ENCODE data around the gene MAP3K4.
"Not testable (repeated sequence)": the region's sequence is repeated elsewhere in the genome, so short reads cannot be mapped to it uniquely, and the experiment has no call there.

Gene MAP3K4

GRCh38 chr6:161091151-161091550, 99.6 kb downstream of the MAP3K4 start:
- no peak for DNase-seq

GRCh38 chr6:161091972-161092701, 100.6 kb downstream of the MAP3K4 start:
- no peak for DNase-seq

GRCh38 chr6:161094955-161095354, 103.4 kb downstream of the MAP3K4 start:
- DNase-seq: no peak

GRCh38 chr6:161095916-161096315, 104.3 kb downstream of the MAP3K4 start:
- no peak for DNase-seq

GRCh38 chr6:161100072-161100471, 108.5 kb downstream of the MAP3K4 start:
- no peak for DNase-seq

GRCh38 chr6:161101517-161101916, 109.9 kb downstream of the MAP3K4 start:
- DNase-seq: no peak

GRCh38 chr6:161103475-161103874, 111.9 kb downstream of the MAP3K4 start:
- DNase-seq: no peak

GRCh38 chr6:161104966-161105365, 113.4 kb downstream of the MAP3K4 start:
- DNase-seq: no peak

GRCh38 chr6:161105408-161105807, 113.8 kb downstream of the MAP3K4 start:
- no peak for DNase-seq

- DNase-seq: no peak
Measured at GRCh38 chr6:161107779-161108730, 116.5 kb downstream of the MAP3K4 start.

GRCh38 chr6:161108916-161109315, 117.3 kb downstream of the MAP3K4 start:
- no peak for DNase-seq

GRCh38 chr6:161109366-161109765, 117.8 kb downstream of the MAP3K4 start:
- no peak for DNase-seq

GRCh38 chr6:161110028-161110779, 118.6 kb downstream of the MAP3K4 start:
- DNase-seq: no peak

GRCh38 chr6:161111261-161111660, 119.7 kb downstream of the MAP3K4 start:
- no peak for DNase-seq

- DNase-seq: no peak
Measured at GRCh38 chr6:161115468-161115867, 123.9 kb downstream of the MAP3K4 start.

GRCh38 chr6:161116554-161116953, 125.0 kb downstream of the MAP3K4 start:
- no peak for DNase-seq

- DNase-seq: no peak
Measured at GRCh38 chr6:161117308-161117707, 125.7 kb downstream of the MAP3K4 start.

GRCh38 chr6:161117942-161118341, 126.4 kb downstream of the MAP3K4 start:
- no peak for DNase-seq

GRCh38 chr6:161123319-161123718, 131.8 kb downstream of the MAP3K4 start:
- DNase-seq: not testable (repeated sequence)

GRCh38 chr6:161125591-161125990, 134.0 kb downstream of the MAP3K4 start:
- DNase-seq: no peak

- DNase-seq: no peak
Measured at GRCh38 chr6:161127071-161127740, 135.6 kb downstream of the MAP3K4 start.

- no peak for DNase-seq
Measured at GRCh38 chr6:161128230-161128629, 136.7 kb downstream of the MAP3K4 start.
